Measurements from ENCODE around the gene TNKS1BP1.

DNA sequence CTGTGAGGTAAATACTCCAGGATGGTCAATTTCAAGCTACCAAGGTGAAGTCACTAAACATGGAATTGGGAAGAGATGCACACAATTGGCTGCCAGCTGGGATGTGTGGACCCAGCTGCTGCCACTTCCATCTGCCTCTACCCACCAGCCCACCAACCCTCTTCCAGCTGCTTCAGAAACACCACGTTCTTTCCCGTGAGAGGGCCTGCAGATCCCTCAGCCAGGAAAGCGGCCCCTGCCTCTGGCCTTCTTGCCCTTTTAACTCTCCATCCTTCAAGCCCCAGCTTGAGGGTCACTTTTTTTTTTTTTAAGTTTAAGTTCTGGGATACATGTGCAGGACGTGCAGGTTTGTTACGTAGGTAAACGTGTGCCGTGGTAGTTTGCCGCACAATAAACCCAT, 36.2 kb upstream of the TNKS1BP1 start:
- TF ChIP-seq CTCF (IDR thresholded peaks at IDR 0.05), result no peak
- TF ChIP-seq POLR2AphosphoS5 (IDR thresholded peaks at IDR 0.05), result no peak
- TF ChIP-seq POLR2A (IDR thresholded peaks at IDR 0.05), result no peak
